Activated T-cell treated with anti-CD3 and anti-CD28 coated beads for 1 hour (primary cell): ENCODE results near the gene ZCCHC2.

ENCODE experiments used
- DNase-seq: peaks from one replicate; pipeline ENCODE4 v3.0.0-alpha.2; 2020; ENCODE audit warnings: low read depth

Gene ZCCHC2

DNA sequence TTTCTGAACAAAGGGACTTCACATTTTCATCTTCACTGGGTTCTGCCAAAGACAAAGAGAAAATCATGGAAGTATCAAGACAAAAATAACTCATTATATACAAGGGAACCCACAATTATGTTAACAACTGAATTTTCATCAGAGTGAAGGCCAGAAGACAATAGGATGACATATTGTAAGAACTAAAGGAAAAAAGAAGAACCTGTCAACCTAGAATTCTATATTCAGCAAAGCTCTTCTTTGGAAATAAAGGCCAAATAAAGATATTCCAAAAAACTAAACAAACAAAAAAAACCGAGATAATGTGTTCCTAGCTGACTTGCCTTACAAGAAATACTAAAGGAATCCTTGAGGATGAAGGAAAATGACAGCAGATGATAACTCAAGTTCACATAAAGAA lies 10.3 kb upstream of the ZCCHC2 start:
- DNase-seq, result no peak

DNA sequence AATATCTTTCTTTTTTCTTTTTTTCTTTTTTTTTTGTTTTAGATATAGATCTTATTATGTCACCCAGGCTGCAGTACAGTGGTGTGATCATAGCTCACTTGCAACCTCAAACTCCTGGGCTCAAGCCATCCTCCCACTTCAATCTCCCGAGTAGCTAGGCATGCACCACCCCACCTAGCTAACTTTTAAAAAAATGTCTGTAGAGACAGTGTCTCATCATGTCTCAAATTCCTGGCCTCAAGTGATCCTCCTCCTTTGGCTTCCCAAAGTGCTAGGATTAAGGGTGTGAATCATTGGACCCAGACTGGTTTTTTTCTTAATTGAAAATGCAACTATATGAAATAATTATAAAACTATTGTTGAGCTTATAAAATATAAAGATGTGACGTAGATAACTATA lies 9.8 kb upstream of the ZCCHC2 start:
- no peak for DNase-seq

DNA sequence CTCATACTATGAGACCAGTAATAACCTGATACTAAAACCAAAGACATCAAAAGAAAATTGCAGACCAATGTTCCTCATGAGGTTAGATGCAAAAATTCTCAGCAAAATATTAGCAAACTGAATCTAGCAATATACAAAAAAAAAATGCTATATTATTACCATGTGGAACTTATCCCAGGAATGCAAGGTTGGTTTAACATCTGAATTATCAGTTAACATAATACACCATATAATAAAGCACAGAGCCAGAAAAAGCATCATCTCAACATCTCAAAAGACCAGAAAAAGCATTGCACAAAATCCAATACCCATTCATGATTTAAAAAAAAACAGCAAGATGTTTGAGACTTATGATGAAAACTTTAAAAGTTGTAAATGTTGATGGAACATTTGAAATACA lies 8.3 kb upstream of the ZCCHC2 start:
- DNase-seq, result no peak

DNA sequence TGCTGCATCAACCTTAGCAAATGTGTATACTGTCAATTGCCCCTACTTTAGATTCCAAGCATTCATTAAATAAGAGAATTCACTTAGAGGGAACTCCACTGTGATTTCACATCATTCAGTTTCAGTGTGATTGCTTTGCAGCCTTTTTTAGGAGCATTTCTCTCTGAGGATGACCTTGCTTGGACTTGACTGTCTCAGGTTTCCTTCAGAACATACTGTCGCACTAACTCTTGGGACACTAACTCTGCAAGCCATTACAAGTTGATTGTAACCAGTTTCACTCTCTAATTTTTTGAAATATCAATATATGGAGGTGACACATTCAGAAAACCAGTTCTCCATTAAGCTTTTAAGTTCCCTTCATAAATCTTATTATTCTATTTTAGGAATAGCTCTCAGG lies 6.6 kb upstream of the ZCCHC2 start:
- no peak for DNase-seq

DNA sequence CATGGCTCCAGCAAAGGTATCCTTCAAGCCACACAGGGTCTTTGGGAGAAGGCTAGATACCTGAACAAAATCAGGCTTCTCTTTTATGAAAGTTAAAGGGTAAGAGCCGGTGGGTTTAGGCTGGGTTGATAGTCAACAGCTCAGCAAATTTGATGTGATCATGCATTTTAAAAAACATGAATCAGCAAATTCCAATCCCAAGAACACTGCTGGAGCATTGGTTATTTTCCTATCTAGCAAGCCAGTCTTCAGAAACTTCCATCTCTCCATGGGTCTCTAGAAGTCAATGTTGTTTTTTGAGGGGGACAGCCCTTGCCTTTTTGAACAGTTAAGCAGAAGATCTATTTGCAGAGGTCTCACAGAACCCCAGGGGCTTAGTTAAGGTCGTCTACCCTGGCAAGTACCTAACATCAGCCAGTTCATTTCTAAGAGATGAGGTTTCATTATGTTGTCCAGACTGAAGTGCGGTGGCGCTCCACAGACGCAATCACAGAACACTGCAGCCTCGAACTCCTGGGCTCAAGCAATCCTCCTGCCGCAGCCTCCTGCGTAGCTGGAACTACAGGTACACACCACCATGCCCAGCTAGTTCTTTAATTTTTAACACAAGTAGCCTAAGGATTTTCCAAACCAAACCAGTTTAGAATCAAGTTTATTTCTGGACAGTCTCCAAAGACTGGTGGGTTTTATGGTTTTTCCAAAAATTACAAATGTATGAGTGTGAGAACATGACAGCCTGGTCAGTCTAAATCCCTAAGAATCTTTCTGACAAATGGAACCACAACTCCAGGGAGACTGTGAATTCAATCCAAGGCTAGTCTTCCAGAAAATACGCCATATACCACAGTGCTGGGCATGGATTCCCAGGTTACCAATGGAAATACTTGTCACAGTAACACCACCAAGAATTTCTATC lies 4.1 kb upstream of the ZCCHC2 start:
- no peak for DNase-seq

DNA sequence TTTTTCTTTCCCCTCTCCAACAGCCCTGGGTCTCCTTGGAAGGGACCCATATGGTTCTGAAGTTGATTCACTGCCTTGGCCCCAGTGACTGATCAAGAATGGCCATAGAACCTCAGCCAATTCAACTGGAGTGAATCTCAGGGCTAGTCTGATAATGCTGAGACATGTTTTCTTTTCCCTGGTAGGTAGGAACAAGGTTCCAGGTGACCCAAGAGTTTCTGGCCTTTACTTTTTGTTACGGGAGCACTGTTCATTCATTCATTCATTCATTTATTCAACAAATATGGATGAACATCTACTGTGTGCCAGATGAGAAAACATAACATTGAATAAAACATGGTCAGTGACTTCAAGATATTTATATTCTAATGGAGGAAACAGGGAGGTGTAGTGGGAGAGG lies 3.1 kb upstream of the ZCCHC2 start:
- no peak for DNase-seq

DNA sequence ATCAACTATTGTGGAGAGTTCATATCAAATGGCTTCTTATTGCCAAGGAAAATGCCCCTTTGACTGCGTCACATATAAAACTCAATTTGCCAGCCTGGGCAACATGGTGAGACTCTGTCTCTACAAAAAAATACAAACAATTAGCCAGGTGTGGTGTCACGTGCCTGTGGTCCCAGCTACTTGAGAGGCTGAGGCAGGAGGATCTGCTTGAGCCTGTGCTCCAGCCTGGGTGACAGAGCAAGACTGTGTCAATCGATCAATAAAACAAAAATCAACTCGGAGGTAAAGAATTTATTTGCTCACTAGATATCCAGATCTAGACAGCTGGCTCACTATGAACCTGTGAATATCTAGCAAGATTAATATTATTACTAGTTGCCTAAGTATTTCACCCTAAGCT lies 1.7 kb upstream of the ZCCHC2 start:
- no peak for DNase-seq

DNA sequence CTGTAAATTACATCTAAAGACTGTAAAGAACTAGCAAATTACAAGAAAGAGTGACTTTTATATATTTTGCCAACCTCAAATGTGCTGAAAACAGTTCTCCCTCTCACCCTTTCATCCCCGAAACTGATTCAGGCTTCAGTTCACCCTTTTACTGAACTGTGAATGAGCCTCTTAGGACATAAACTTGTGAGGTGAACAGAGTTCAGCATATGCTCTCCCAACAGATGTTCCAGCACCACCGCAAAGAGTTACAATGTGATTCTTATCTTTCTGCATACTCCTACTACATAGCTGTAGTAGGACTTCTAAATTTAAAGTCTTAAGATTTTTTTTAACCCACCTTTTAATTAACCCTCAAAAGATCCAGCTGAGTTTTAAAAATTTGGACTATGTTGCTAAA lies 1.2 kb upstream of the ZCCHC2 start:
- no peak for DNase-seq

DNA sequence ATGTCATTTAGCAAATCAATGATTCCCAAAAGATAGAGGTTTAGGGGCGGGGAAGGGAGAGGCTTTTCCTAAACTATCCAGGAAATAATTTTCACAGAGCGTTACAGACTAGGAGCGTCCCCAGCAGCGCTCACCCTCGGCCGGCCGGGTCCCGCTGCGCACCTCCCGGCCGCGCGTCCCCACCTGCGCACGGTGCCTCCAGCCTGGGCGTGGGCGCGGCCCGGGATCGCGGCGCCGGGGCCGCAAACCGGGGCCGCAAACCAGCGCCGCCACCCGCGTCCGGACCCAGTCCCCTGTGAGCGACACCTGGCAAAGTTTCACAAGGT lies 684 bp upstream of the ZCCHC2 start:
- no peak for DNase-seq

DNA sequence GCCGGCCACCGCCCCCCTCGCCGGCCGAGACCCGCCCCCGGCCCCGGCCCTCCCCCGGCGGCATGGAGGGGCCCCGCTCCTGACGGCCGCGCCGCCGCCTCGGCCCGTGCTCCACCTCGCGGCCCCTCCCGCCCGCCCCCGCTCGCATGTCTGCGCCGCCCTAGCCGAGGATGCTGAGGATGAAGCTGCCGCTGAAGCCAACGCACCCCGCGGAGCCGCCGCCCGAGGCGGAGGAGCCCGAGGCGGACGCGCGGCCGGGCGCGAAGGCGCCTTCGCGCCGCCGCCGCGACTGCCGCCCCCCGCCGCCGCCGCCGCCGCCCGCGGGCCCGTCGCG lies 397 bp downstream of the ZCCHC2 start:
- DNase-seq, result no peak

DNA sequence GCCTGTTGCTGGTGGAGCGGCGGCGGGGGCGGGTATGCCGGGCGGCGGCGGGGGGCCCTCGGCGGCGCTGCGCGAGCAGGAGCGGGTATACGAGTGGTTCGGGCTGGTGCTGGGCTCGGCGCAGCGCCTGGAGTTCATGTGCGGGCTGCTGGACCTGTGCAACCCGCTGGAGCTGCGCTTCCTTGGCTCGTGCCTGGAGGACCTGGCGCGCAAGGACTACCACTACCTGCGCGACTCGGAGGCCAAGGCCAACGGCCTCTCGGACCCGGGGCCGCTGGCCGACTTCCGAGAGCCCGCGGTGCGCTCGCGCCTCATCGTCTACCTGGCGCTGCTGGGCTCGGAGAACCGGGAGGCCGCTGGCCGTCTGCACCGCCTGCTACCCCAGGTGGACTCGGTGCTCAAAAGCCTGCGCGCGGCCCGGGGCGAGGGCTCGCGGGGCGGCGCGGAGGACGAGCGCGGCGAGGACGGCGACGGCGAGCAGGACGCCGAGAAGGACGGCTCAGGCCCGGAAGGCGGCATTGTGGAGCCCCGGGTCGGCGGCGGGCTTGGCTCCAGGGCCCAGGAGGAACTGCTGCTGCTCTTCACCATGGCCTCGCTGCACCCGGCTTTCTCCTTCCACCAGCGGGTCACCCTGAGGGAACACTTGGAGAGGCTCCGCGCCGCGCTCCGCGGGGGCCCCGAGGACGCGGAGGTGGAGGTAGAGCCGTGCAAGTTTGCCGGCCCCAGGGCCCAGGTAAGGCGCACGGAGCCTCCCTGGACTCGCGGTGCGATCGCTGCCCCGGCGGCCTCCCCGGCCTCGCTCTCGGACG lies 1.0 kb downstream of the ZCCHC2 start:
- DNase-seq, result peak; percentile 35

DNA sequence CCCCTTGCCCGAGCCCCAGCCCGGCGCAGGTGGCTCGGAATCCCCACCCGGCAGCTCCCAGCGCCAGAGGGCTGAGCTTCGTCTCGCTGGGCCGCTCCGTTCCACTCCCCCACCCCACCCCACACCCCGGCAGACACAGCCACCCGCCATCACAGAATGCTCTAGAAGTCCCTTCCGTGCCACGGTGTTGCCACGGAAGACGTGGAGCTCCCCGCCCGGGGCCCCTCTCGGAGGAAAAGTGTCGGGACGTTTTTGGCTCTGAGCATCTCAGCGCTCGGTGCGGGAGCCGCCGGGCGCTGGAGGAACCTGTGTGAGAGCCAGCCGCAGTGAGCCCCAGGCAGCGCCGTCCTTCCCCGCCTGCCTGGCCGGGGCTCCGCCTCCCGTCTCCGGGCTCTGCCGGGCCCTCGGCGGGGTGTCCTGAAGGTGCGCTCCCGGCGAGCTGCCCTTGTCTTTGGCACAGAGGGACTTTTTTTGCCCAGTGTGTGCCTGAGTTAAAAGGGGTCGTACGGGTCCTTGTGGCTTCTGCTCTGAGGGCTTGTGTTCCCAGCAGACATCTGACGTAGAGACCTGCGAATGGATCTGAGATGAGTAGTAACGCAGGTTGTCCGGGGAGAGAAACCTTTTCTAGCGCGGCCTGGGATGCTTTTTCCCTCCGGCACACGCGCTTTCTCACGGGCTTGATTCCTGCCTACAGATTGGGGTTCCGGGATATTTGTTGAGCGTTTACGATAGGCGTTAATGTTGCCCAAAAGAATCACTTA lies 1.8 kb downstream of the ZCCHC2 start:
- peak; percentile 49 for DNase-seq

DNA sequence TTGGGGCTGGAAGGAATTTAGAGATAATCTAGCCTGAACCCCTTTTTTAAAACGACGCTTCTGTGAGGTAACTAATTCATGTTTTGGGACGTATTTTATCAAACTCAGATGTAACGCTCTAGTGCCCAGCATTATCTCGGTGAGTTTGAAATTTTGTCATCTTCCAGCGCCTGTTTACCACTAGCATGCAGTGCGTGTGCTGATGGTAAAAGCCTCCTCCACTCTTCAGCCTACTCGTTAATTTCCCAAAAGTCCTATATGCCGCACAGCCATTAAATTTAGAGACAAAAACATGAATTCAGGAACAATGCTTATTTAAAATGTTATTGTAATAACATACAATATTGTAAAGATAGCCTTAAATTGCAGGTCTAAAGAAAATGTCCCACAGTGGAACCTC lies 2.8 kb downstream of the ZCCHC2 start:
- DNase-seq, result no peak

DNA sequence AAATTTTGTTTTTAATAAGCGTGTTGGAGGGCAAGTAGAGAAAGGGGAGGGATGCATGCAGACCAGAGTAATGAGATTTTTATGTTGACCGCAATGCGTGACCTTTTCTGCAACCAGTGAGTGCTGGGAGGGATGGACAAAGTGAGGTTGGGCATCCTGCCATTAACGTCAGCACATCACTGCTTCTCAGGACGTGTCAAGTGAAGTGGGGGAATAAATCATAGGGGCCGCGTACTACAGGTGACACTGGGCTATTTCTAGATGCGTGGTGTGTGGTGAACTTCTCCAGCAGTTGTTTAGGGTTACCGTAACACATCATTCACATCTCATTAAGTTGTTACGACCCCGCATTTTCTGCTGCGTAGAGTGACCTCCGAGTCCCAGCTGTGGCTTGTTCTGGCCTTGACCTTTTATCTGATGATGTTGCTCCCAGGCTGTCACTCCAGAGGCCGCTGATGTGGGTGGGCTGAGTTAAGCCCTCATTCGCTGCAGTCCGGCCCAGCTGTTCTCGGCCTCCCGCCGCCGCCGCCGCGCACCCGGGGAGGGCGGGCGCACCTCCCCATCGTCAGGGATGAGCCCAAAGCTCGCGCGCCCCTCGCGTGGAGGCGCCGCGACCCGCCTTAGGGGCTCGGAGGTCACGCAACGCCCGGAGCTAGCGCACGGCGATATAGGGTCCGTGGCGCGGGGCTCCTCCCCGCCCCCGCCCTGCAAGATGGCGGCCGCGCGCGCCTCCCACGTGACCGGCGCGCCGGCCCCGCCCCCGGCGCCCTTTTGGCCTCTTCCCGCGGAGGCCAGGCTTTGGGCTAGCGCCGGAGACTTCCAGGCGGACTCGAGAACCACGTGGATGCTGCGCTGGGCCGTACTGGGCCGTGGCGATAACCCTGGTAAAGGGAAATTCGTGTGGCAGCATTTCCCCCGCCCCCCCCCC lies 3.5 kb downstream of the ZCCHC2 start:
- peak; percentile 56 for DNase-seq

DNA sequence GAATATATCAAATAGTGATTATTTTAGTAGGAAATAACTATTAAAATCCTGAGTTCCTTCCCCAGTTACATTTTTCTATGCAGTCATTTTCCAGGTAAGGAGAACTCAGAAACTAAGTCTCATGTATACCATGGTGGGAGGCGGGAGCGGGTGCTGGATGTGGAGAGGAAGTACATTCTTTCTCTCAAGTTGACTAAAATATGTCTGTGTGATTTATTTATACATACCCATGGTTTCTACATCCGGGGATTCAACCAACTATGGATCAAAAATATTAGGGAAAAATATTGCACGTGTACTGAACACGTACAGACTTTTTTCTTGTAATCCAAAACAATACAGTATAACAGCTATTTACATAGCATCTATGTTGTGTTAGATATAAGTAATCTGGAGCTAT lies 6.8 kb downstream of the ZCCHC2 start:
- DNase-seq, result no peak

DNA sequence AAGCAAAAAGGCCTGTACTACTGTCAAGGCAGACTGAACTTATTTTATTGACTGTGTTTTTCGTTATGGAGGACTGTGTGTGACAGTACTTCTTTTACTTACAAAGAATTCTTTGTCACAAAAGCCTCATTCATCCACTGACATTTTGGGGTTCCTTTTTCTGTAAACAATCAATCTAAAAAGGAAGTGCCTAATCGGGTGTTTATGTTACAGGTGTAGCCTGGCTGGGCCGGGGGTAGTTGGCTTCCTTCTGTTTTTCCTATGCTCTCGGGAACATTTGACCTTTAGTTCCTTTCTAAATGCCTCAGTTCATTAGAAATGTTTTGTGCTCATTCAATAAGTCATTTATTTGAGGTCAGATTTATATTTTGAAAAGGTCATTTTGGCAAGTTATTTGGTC lies 8.3 kb downstream of the ZCCHC2 start:
- no peak for DNase-seq

DNA sequence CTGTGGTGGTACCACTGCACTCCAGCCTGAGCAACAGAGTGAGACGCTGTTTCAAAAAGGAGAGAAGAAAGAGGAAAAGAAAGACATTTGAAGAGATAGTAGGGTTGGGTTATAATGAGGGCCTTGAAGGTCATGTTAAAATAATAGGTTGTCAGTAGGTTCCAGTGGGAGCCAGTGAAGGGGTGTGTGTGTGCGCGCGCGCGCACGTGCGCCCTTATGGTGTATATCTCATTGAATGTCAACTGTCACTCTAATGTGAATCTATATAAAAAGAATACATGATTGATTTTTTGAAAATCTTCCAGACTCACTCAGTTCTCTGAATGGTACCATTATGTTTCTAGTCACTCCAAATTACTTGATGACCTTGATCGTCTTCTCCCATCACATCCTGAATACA lies 9.1 kb downstream of the ZCCHC2 start:
- no peak for DNase-seq

DNA sequence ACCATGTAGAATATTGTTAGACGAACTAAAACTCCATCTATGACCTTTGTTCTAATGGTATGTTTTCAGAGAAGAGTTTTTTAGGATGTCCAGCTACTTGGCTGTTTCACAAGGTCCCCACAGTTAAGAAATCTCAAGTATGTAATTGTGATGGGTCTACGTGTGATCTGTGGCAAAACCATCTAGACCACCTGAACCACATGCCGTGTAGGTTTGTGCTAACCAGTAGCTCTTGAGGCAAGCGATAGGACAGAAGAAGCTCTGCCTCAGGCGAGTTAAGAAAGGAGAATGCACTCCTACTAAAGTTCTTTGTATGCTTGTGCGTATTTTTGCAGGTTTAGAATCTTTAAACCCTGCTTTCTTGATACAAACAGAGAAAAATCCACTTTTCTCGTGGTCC lies 13.2 kb downstream of the ZCCHC2 start:
- no peak for DNase-seq

DNA sequence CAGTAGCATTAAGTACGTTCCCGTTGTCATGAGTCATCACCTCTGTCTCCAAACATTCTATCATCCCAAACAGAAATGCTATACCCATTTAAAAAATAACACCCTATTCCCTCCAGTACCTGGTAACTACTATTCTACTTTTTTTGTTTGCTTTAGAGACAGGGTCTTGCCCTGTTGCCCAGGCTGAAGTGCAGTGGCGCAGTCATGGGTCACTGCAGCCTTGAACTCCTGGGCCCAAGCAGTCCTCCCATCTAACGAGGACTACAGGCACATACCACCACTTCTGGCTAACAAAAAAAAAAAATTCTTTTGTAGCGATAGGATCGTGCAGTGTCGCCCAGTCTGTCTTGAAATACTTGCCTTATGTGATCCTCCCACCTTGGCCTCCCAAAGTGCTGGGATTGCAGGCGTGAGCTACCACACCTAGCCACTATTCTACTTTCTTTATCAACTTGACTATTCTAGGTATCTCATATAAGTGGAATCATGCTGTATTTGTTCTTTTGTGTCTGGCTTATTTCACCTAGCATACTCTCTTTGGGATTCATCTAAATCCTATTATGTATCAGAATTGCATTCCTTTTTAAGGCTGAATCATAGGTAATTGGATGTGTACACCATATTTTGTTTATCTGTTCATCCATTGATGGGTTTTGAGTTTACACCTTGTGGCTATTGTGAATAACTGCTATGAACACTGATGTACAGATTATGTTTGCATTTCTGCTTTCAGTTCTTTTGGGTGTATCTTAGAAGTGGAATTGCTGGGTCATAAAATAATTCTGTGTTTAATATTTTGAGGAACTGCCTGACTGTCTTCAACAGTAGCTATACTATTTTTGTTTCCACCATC lies 14.4 kb downstream of the ZCCHC2 start:
- no peak for DNase-seq

DNA sequence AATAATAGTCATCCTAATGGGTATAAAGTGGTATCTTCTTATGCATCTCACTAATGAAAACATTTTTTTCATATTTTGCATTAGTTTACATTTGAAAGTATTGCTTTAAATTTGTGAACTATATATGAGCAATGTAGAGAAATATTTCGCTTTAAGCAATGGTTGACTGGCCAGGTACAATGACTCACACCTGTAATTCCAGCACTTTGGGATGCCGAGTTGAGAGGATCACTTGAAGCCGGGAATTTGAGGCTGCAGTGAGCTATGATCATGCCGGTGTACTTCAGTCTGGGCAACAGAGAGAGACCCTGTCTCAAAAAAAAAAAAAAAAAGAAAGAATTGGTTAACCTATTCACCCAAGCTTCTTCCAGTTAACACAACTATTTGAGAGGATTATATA lies 15.1 kb downstream of the ZCCHC2 start:
- no peak for DNase-seq

DNA sequence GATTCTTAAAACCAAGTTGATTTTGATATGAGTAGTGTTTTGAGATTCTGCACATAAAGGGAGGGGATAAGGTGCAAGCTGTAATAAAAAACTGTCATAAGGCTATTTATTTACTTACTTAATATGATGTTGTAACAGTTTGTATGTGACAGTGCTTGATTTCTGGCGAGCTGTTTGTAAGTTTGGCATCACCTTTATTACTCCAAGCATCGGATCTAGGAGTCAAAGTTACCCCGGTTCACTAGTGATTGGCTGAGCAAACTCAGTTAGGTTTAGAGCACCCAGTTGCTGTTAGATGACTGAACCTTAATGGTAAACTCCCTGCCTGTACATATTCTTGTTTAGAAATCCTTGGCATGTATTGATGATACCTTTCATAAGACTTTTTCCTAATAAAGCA lies 16.1 kb downstream of the ZCCHC2 start:
- DNase-seq, result no peak
